Subcutaneous abdominal adipose tissue (tissue), 5 donors: ENCODE measurements around the gene COPE.
"Not testable (repeated sequence)": the region's sequence is repeated elsewhere in the genome, so short reads cannot be mapped to it uniquely, and the experiment has no call there.

Source experiments
- H3K27ac ChIP-seq: one replicate; pipeline ENCODE4 v1.7.0; 2013; ENCODE audit warnings: low read depth, mild to moderate bottlenecking, inconsistent platforms, low read length, moderate library complexity
- H3K27me3 ChIP-seq, 5 donors: one replicate each; pipeline ENCODE4 v1.7.0; 2013; ENCODE audit warnings: low read length in 5 of 5, inconsistent platforms in 1 of 5; ENCODE audit not compliant: control insufficient read depth in 5 of 5, insufficient read depth in 4 of 5
- H3K36me3 ChIP-seq, 5 donors: one replicate each; pipeline ENCODE4 v1.7.0; 2013; ENCODE audit warnings: low read length in 5 of 5; ENCODE audit not compliant: control insufficient read depth in 5 of 5, insufficient read depth in 5 of 5
- H3K4me1 ChIP-seq, 5 donors: one replicate each; pipeline ENCODE4 v1.7.0; 2013; ENCODE audit warnings: low read length in 5 of 5, mild to moderate bottlenecking in 3 of 5, moderate library complexity in 1 of 5; ENCODE audit not compliant: control insufficient read depth in 5 of 5, insufficient read depth in 5 of 5
- H3K4me3 ChIP-seq, 5 donors: one replicate each; pipeline ENCODE4 v1.7.0; 2013; ENCODE audit warnings: low read length in 5 of 5, low read depth in 1 of 5
- H3K9ac ChIP-seq, 5 donors: one replicate each; pipeline ENCODE4 v1.7.0; 2013; ENCODE audit warnings: low read length in 5 of 5, mild to moderate bottlenecking in 4 of 5, moderate library complexity in 3 of 5
- H3K9me3 ChIP-seq, 5 donors: one replicate each; pipeline ENCODE4 v1.7.0; 2013; ENCODE audit warnings: low read length in 5 of 5; ENCODE audit not compliant: control insufficient read depth in 5 of 5
- donor health status: healthy.
- donor health status: healthy.
- donor health status: healthy.
- donor health status: healthy.
- donor health status: healthy.

COPE gene

GRCh38 chr19:18928018-18928805 is 9.0 kb upstream of the COPE start:
- Histone ChIP-seq H3K36me3 (peaks cover 0 to 73% (median 63%) of the 10 kb centered on the region in 5 donors), H3K27me3 (no peaks in the 10 kb centered on the region), H3K27ac (no peak overlapping the region), H3K4me1 (peaks cover 0 to 4% (median 0%) of the 10 kb centered on the region in 5 donors), H3K4me3 (no peak overlapping the region), H3K9ac (no peak overlapping the region), H3K9me3 (no peaks in the 10 kb centered on the region)

GRCh38 chr19:18924684-18925213 is 5.6 kb upstream of the COPE start:
- H3K27ac ChIP-seq = no peak overlapping the region
- H3K9ac ChIP-seq = no peak overlapping the region
- H3K4me3 ChIP-seq = no peak overlapping the region
- peaks cover 0 to 80% (median 67%) of the 10 kb centered on the region in 5 donors for H3K36me3 ChIP-seq
- no peaks in the 10 kb centered on the region for H3K27me3 ChIP-seq
- peaks cover 6 to 14% (median 11%) of the 10 kb centered on the region in 5 donors for H3K4me1 ChIP-seq
- no peaks in the 10 kb centered on the region for H3K9me3 ChIP-seq

- H3K9ac ChIP-seq = no peak overlapping the region
- H3K4me3 ChIP-seq = no peak overlapping the region
- H3K4me1 ChIP-seq = peaks cover 10 to 29% (median 23%) of the 10 kb centered on the region in 5 donors
- no peak overlapping the region for H3K27ac ChIP-seq
- H3K36me3 ChIP-seq = peaks cover 0 to 57% (median 51%) of the 10 kb centered on the region in 5 donors
- H3K27me3 ChIP-seq = peaks cover 0 to 4% (median 0%) of the 10 kb centered on the region in 5 donors
- H3K9me3 ChIP-seq = no peaks in the 10 kb centered on the region
Observed at GRCh38 chr19:18922228-18922985, 3.2 kb upstream of the COPE start.

GRCh38 chr19:18921593-18921992 is 2.4 kb upstream of the COPE start:
- peaks cover 0 to 4% (median 0%) of the 10 kb centered on the region in 5 donors for H3K27me3 ChIP-seq
- H3K4me1 ChIP-seq = peaks cover 10 to 29% (median 24%) of the 10 kb centered on the region in 5 donors
- no peak overlapping the region for H3K4me3 ChIP-seq
- H3K36me3 ChIP-seq = peaks cover 0 to 53% (median 49%) of the 10 kb centered on the region in 5 donors
- no peaks in the 10 kb centered on the region for H3K9me3 ChIP-seq
- no peak overlapping the region for H3K27ac ChIP-seq
- no peak overlapping the region for H3K9ac ChIP-seq

DNA sequence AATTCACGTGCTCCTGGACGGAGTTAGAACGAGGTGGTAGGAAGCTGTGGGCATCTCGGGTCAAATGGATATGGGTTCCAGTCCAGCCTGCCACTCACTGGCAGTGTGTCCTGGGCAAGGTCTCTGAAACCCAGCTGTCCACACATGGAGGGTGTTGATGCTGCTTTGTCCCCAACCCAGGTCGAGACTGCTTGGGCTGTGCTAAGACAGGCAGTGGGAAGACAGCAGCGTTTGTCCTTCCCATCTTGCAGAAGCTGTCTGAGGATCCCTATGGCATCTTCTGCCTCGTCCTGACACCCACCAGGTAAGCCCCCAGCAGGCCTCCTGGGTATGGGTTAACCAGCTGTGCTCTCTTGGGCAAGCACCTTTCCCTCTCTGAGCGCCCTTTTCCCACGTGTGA is 1.2 kb upstream of the COPE start:
- H3K27me3 ChIP-seq = peaks cover 0 to 4% (median 0%) of the 10 kb centered on the region in 5 donors
- peaks cover 0 to 44% (median 38%) of the 10 kb centered on the region in 5 donors for H3K36me3 ChIP-seq
- H3K9me3 ChIP-seq = no peaks in the 10 kb centered on the region
- peak overlapping the region in 4 of 5 donors; percentile 79 to 89 (median 82) for H3K9ac ChIP-seq
- peaks cover 10 to 29% (median 24%) of the 10 kb centered on the region in 5 donors for H3K4me1 ChIP-seq
- peak overlapping the region; percentile 95 to 99 (median 97) for H3K4me3 ChIP-seq
- H3K27ac ChIP-seq = no peak overlapping the region

DNA sequence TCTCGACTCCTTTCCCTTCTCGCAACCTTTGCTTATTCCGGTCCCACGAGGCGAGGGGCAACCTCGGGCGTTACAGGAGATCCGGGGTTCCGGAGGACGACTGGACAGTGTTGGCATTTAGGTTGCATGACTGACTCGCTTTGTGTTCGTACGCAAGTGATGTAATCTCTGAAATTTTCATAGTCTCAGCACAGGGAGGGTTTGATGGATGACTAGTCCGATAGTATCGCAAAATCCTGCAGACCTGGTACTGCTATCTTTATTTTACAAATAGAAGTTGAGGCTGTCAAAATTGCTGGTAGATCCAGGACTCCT is 670 bp upstream of the COPE start:
- H3K4me1 ChIP-seq = peaks cover 10 to 29% (median 24%) of the 10 kb centered on the region in 5 donors
- H3K36me3 ChIP-seq = peaks cover 0 to 45% (median 41%) of the 10 kb centered on the region in 5 donors
- H3K9me3 ChIP-seq = no peaks in the 10 kb centered on the region
- peak overlapping the region; percentile 98 for H3K27ac ChIP-seq
- peaks cover 0 to 4% (median 0%) of the 10 kb centered on the region in 5 donors for H3K27me3 ChIP-seq
- peak overlapping the region; percentile 79 to 89 (median 83) for H3K9ac ChIP-seq
- H3K4me3 ChIP-seq = peak overlapping the region; percentile 95 to 99 (median 97)

- H3K4me3 ChIP-seq = not testable (repeated sequence)
- H3K36me3 ChIP-seq = peaks cover 0 to 43% (median 29%) of the 10 kb centered on the region in 5 donors
Observed at GRCh38 chr19:18917593-18917992, 1.6 kb downstream of the COPE start.

GRCh38 chr19:18915639-18916038 is 3.5 kb downstream of the COPE start:
- H3K36me3 ChIP-seq = peaks cover 0 to 38% (median 21%) of the 10 kb centered on the region in 5 donors
- peaks cover 0 to 4% (median 0%) of the 10 kb centered on the region in 5 donors for H3K27me3 ChIP-seq
- H3K4me3 ChIP-seq = no peak overlapping the region
- H3K9ac ChIP-seq = peak overlapping the region in 2 of 5 donors; percentile 8 to 16
- H3K9me3 ChIP-seq = no peaks in the 10 kb centered on the region
- no peak overlapping the region for H3K27ac ChIP-seq
- peaks cover 10 to 27% (median 22%) of the 10 kb centered on the region in 5 donors for H3K4me1 ChIP-seq

More at GRCh38 chr19:18917593-18917992, 1.6 kb downstream of the COPE start:
- H3K9me3 ChIP-seq, H3K9ac ChIP-seq, H3K27me3 ChIP-seq, H3K27ac ChIP-seq: not testable (repeated sequence)
- H3K4me1 ChIP-seq = peaks cover 10 to 29% (median 24%) of the 10 kb centered on the region in 5 donors

GRCh38 chr19:18913466-18913865 is 5.7 kb downstream of the COPE start:
- Histone ChIP-seq H3K36me3 (peaks cover 0 to 58% (median 28%) of the 10 kb centered on the region in 5 donors), H3K9ac (no peak overlapping the region), H3K4me3 (no peak overlapping the region)

More at GRCh38 chr19:18913466-18913865, 5.7 kb downstream of the COPE start:
- H3K27me3 ChIP-seq = no peaks in the 10 kb centered on the region
- H3K4me1 ChIP-seq = peaks cover 0 to 12% (median 9%) of the 10 kb centered on the region in 5 donors
- no peak overlapping the region for H3K27ac ChIP-seq
- H3K9me3 ChIP-seq = no peaks in the 10 kb centered on the region
